ENCODE data around the gene DYNC2I2. TPM values are rescaled to one million over a fixed set of nuclear protein-coding genes. Genes with fewer than 3 reads are reported as not detected.
A peak's percentile ranks its signal among the peaks of the same experiment; 100 is the strongest.
"Not testable (repeated sequence)": the region's sequence is repeated elsewhere in the genome, so short reads cannot be mapped to it uniquely, and the experiment has no call there.

The DYNC2I2 gene
- total RNA-seq, 2 donors from 2014 or later: 87.8 to 119 TPM

DNA sequence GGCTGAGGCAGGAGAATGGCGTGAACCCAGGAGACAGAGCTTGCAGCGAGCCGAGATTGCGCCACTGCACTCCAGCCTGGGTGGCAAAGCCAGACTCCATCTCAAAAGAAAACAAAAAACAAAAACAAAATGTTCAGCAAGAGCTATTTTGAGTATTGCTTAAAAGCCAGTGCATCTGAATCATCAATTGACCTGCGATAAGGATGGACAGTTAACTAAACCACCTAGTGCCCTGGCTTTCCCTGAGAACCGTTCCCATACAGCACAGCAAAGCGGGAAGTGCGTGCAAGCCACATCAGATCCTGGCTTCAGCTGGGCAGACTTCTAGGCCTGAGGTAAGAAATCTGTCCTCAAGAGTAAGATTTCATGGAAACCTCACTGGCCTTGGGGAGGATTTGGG lies 2.7 kb downstream of the DYNC2I2 start:
- WGBS, 2 experiments (ENCODE audit: insufficient coverage in 1 of 2, insufficient read length in 1 of 2): 96 to 100% methylated on average over 7 to 8 of the region's 8 CpGs
- Histone ChIP-seq H3K4me3 (ENCODE audit: low read length) (no peak overlapping the region), H3K27me3 (ENCODE audit: control insufficient read depth, insufficient read depth, low read length, poor library complexity, severe bottlenecking) (no peaks in the 10 kb centered on the region), H3K9ac (ENCODE audit: extremely low read depth, low read length, poor library complexity, severe bottlenecking) (no peak overlapping the region), H3K27ac (ENCODE audit: low read depth, low read length) (no peak overlapping the region), H3K4me1 (ENCODE audit: control insufficient read depth, insufficient read depth, low read length) (no peaks in the 10 kb centered on the region), H3K36me3 (ENCODE audit: control insufficient read depth, insufficient read depth, low read length) (no peaks in the 10 kb centered on the region), H3K9me3 (ENCODE audit: control insufficient read depth, low read length) (no peaks in the 10 kb centered on the region)
- TF ChIP-seq, protein P1, sequence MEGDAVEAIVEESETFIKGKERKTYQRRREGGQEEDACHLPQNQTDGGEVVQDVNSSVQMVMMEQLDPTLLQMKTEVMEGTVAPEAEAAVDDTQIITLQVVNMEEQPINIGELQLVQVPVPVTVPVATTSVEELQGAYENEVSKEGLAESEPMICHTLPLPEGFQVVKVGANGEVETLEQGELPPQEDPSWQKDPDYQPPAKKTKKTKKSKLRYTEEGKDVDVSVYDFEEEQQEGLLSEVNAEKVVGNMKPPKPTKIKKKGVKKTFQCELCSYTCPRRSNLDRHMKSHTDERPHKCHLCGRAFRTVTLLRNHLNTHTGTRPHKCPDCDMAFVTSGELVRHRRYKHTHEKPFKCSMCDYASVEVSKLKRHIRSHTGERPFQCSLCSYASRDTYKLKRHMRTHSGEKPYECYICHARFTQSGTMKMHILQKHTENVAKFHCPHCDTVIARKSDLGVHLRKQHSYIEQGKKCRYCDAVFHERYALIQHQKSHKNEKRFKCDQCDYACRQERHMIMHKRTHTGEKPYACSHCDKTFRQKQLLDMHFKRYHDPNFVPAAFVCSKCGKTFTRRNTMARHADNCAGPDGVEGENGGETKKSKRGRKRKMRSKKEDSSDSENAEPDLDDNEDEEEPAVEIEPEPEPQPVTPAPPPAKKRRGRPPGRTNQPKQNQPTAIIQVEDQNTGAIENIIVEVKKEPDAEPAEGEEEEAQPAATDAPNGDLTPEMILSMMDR (conservative IDR thresholded peaks at IDR 0.05): no peak
- Mint-ChIP-seq H3K36me3 (ENCODE audit: low read depth) (peaks cover 11% of the 10 kb centered on the region), H3K27ac (no peak overlapping the region), H3K9me3 (no peaks in the 10 kb centered on the region), H3K4me3 (no peak overlapping the region), H3K27me3 (ENCODE audit: insufficient read depth) (no peaks in the 10 kb centered on the region), H3K4me1 (peaks cover 2% of the 10 kb centered on the region)
- no peak for DNase-seq

DNA sequence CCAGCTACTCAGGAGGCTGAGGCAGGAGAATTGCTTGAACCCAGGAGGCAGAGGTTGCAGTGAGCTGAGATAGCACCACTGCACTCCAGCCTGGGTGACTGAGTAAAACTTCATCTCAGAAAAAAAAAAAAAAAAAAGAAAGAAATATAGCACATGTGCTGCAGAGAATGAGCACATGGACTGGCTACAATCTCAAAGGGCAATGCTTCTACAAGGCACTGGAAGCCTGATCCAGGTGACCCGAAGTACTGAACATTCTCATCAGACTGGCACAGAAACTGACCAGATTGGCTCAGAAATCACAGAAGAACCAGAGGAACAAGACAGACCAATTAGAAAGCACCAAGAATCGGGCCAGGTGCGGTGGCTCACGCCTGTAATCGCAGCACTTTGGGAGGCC lies 4.8 kb downstream of the DYNC2I2 start:
- TF ChIP-seq, protein P1 (conservative IDR thresholded peaks at IDR 0.05): no peak
- H3K36me3 ChIP-seq (ENCODE audit: control insufficient read depth, insufficient read depth, low read length): peaks cover 4% of the 10 kb centered on the region
- H3K4me3 ChIP-seq (ENCODE audit: low read length): no peak overlapping the region
- DNase-seq: no peak
- H3K27me3 ChIP-seq (ENCODE audit: control insufficient read depth, insufficient read depth, low read length, poor library complexity, severe bottlenecking): no peaks in the 10 kb centered on the region
- WGBS, 2 experiments (ENCODE audit: insufficient coverage in 1 of 2, insufficient read length in 1 of 2): 90 to 93% methylated on average over 4 to 5 of the region's 5 CpGs
- no peaks in the 10 kb centered on the region for H3K27me3 Mint-ChIP-seq (ENCODE audit: insufficient read depth)
- H3K4me3 Mint-ChIP-seq: no peak overlapping the region
- H3K9ac ChIP-seq (ENCODE audit: extremely low read depth, low read length, poor library complexity, severe bottlenecking): no peak overlapping the region
- H3K27ac Mint-ChIP-seq: peak overlapping the region; percentile 22
- peaks cover 2% of the 10 kb centered on the region for H3K4me1 Mint-ChIP-seq
- H3K27ac ChIP-seq (ENCODE audit: low read depth, low read length): no peak overlapping the region
- H3K9me3 Mint-ChIP-seq: no peaks in the 10 kb centered on the region
- H3K4me1 ChIP-seq (ENCODE audit: control insufficient read depth, insufficient read depth, low read length): no peaks in the 10 kb centered on the region
- H3K36me3 Mint-ChIP-seq (ENCODE audit: low read depth): peaks cover 14% of the 10 kb centered on the region
- no peaks in the 10 kb centered on the region for H3K9me3 ChIP-seq (ENCODE audit: control insufficient read depth, low read length)

DNA sequence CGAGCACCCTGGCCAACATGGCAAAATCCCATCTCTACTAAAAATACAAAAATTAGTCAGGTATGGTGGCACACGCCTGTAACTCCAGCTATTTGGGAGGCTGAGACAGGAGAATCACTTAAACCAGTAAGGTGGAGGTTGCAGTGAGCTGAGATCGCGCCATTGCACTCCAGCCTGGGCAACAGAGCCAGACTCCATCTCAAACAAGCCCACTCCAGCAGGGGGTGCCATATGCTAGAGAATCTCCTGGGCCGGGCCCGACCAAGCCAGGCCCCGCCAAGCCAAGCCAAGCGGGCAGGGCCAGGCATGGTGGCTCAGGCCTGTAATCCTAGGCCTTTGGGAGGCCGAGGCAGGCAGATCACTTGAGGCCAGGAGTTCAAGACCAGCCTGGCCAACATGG lies 8.4 kb downstream of the DYNC2I2 start:
- not testable (repeated sequence) for H3K27me3 Mint-ChIP-seq (ENCODE audit: insufficient read depth); H3K27ac Mint-ChIP-seq; H3K9me3 Mint-ChIP-seq; H3K4me1 ChIP-seq (ENCODE audit: control insufficient read depth, insufficient read depth, low read length); H3K9me3 ChIP-seq (ENCODE audit: control insufficient read depth, low read length); H3K27ac ChIP-seq (ENCODE audit: low read depth, low read length); H3K9ac ChIP-seq (ENCODE audit: extremely low read depth, low read length, poor library complexity, severe bottlenecking); H3K4me1 Mint-ChIP-seq; H3K4me3 Mint-ChIP-seq; H3K27me3 ChIP-seq (ENCODE audit: control insufficient read depth, insufficient read depth, low read length, poor library complexity, severe bottlenecking); H3K4me3 ChIP-seq (ENCODE audit: low read length)
- WGBS, 2 experiments (ENCODE audit: insufficient coverage in 1 of 2, insufficient read length in 1 of 2): 80 to 96% methylated on average over 2 to 9 of the region's 9 CpGs
- DNase-seq: peak; percentile 86
- peaks cover 17% of the 10 kb centered on the region for H3K36me3 Mint-ChIP-seq (ENCODE audit: low read depth)
- H3K36me3 ChIP-seq (ENCODE audit: control insufficient read depth, insufficient read depth, low read length): peaks cover 12% of the 10 kb centered on the region
- TF ChIP-seq, protein P1 (conservative IDR thresholded peaks at IDR 0.05): peak; percentile 64

Measured in endodermal cell (in vitro differentiated cells).